RWPE2 (cell line): ENCODE results near the gene KCNIP1.
A peak's percentile ranks its signal among the peaks of the same experiment; 100 is the strongest.

Source experiments
- ATAC-seq: fragments of 200-7000 bp; cut with Tn5 transposase; 3 replicates; pipeline ENCODE4 v1.9.1; 2021; ENCODE audit warnings: low read depth
- DNase-seq: peaks from one replicate; pipeline ENCODE4 v3.0.0-alpha.2; 2020; ENCODE audit warnings: low spot score
- H3K27ac ChIP-seq: fragments of 450-650 bp; 2 replicates; pipeline ENCODE4 v1.5.1; 2017; ENCODE audit warnings: mild to moderate bottlenecking; ENCODE audit not compliant: poor library complexity, severe bottlenecking
- H3K27me3 ChIP-seq: fragments of 250-450 bp; sonication (Bioruptor Pico); 2 replicates; pipeline ENCODE4 v1.5.1; 2021; ENCODE audit warnings: mild to moderate bottlenecking, moderate library complexity; ENCODE audit not compliant: insufficient read depth, poor library complexity, severe bottlenecking
- H3K36me3 ChIP-seq: fragments of 250-450 bp; sonication (Bioruptor Pico); 2 replicates; pipeline ENCODE4 v1.5.1; 2020; ENCODE audit warnings: low read depth, mild to moderate bottlenecking, moderate library complexity
- H3K4me1 ChIP-seq: fragments of 250-450 bp; sonication (Bioruptor Pico); 2 replicates; pipeline ENCODE4 v1.5.1; 2021; ENCODE audit warnings: mild to moderate bottlenecking, moderate library complexity; ENCODE audit not compliant: insufficient read depth, poor library complexity, severe bottlenecking
- H3K4me3 ChIP-seq: fragments of 250-450 bp; sonication (Bioruptor Pico); 2 replicates; pipeline ENCODE4 v1.5.1; 2021; ENCODE audit warnings: mild to moderate bottlenecking, moderate library complexity; ENCODE audit not compliant: severe bottlenecking
- H3K9me3 ChIP-seq: fragments of 250-450 bp; sonication (Bioruptor Pico); 2 replicates; pipeline ENCODE4 v1.5.1; 2021; ENCODE audit warnings: mild to moderate bottlenecking, moderate library complexity; ENCODE audit not compliant: severe bottlenecking
- CTCF ChIP-seq: fragments of 450-650 bp; IDR thresholded peaks from one replicate; pipeline ENCODE4 v1.5.1; 2017; ENCODE audit warnings: mild to moderate bottlenecking, moderate library complexity; ENCODE audit not compliant: poor library complexity, severe bottlenecking

Gene KCNIP1

GRCh38 chr5:170532935-170533334, 29.1 kb downstream of the KCNIP1 start:
- DNase-seq (no peak), ATAC-seq (no peak)
- no peak overlapping the region for H3K4me3 ChIP-seq
- TF ChIP-seq CTCF = no peak
- no peaks in the 10 kb centered on the region for H3K4me1 ChIP-seq
- no peaks in the 10 kb centered on the region for H3K9me3 ChIP-seq
- H3K27me3 ChIP-seq = peaks cover 13% of the 10 kb centered on the region
- H3K36me3 ChIP-seq = no peaks in the 10 kb centered on the region
- H3K27ac ChIP-seq = no peak overlapping the region

- H3K27me3 ChIP-seq = peaks cover 13% of the 10 kb centered on the region
These were observed 29.6 kb downstream of the KCNIP1 start for GRCh38 chr5:170533383-170533782.

GRCh38 chr5:170534177-170534576, 30.4 kb downstream of the KCNIP1 start:
- no peak overlapping the region for H3K4me3 ChIP-seq
- H3K36me3 ChIP-seq = no peaks in the 10 kb centered on the region
- ATAC-seq (no peak), DNase-seq (peak; percentile 3)
- H3K9me3 ChIP-seq = no peaks in the 10 kb centered on the region
- H3K27ac ChIP-seq = no peak overlapping the region
- peaks cover 13% of the 10 kb centered on the region for H3K27me3 ChIP-seq
- no peaks in the 10 kb centered on the region for H3K4me1 ChIP-seq
- TF ChIP-seq CTCF = no peak

More at GRCh38 chr5:170533383-170533782, 29.6 kb downstream of the KCNIP1 start:
- peak; percentile 38 for DNase-seq
- no peaks in the 10 kb centered on the region for H3K36me3 ChIP-seq
- no peaks in the 10 kb centered on the region for H3K9me3 ChIP-seq
- ATAC-seq = no peak
- no peak for TF ChIP-seq CTCF
- H3K4me1 ChIP-seq = no peaks in the 10 kb centered on the region
- H3K4me3 ChIP-seq = no peak overlapping the region
- no peak overlapping the region for H3K27ac ChIP-seq

GRCh38 chr5:170534941-170535340, 31.1 kb downstream of the KCNIP1 start:
- ATAC-seq (no peak), DNase-seq (peak; percentile 46)
- TF ChIP-seq CTCF = no peak
- no peaks in the 10 kb centered on the region for H3K9me3 ChIP-seq
- no peaks in the 10 kb centered on the region for H3K36me3 ChIP-seq
- H3K4me3 ChIP-seq = no peak overlapping the region
- peaks cover 11% of the 10 kb centered on the region for H3K27me3 ChIP-seq
- no peak overlapping the region for H3K27ac ChIP-seq
- H3K4me1 ChIP-seq = no peaks in the 10 kb centered on the region

- Histone ChIP-seq H3K27ac (no peak overlapping the region), H3K4me3 (no peak overlapping the region), H3K36me3 (no peaks in the 10 kb centered on the region), H3K9me3 (no peaks in the 10 kb centered on the region), H3K4me1 (no peaks in the 10 kb centered on the region), H3K27me3 (peaks cover 9% of the 10 kb centered on the region)
- ATAC-seq (no peak), DNase-seq (peak; percentile 18)
- no peak for TF ChIP-seq CTCF
These were observed 32.7 kb downstream of the KCNIP1 start for GRCh38 chr5:170536525-170536924.
